Chondrocyte (in vitro differentiated cells): ENCODE results near the gene GCSAM. TPM values are rescaled to one million over a fixed set of nuclear protein-coding genes. Genes with fewer than 3 reads are reported as not detected.
"Not testable (repeated sequence)": the region's sequence is repeated elsewhere in the genome, so short reads cannot be mapped to it uniquely, and the experiment has no call there.

Source experiments
- DNase-seq: peaks from one replicate; pipeline ENCODE4 v3.0.0; 2021; ENCODE audit warnings: mixed read lengths, low spot score
- H3K27ac Mint-ChIP-seq: one replicate; pipeline ENCODE4 v1.8.0; 2021; ENCODE audit warnings: mild to moderate bottlenecking, moderate library complexity, mixed read lengths; ENCODE audit not compliant: unreplicated experiment
- H3K27me3 Mint-ChIP-seq: 2 replicates; pipeline ENCODE4 v1.8.0; 2021; ENCODE audit warnings: low read depth, mixed read lengths
- H3K36me3 Mint-ChIP-seq: 2 replicates; pipeline ENCODE4 v1.8.0; 2021; ENCODE audit warnings: low read depth, mixed read lengths
- H3K4me1 Mint-ChIP-seq: 2 replicates; pipeline ENCODE4 v1.8.0; 2021; ENCODE audit warnings: low read depth, mild to moderate bottlenecking, mixed read lengths
- H3K4me3 Mint-ChIP-seq: one replicate; pipeline ENCODE4 v1.8.0; 2021; ENCODE audit warnings: mild to moderate bottlenecking, moderate library complexity, mixed read lengths; ENCODE audit not compliant: unreplicated experiment
- H3K9me3 Mint-ChIP-seq: 2 replicates; pipeline ENCODE4 v1.8.0; 2021; ENCODE audit warnings: low read depth, mixed read lengths
- microRNA-seq: library from miRNA; unstranded; fragments of <30 nt; microRNA quantifications from one replicate; pipeline ENCODE4 v1.2.0, GENCODE V29; 2020; ENCODE audit warnings: borderline number of aligned reads
- total RNA-seq: library from RNA; stranded (reverse); gene quantifications from 3 replicates; pipeline ENCODE4 v1.2.1, GENCODE V29; 2021
- TF ChIP-seq, protein P1 (sequence below): fragments of 200-600 bp; sonication (generic); IDR thresholded peaks from 2 replicates; pipeline ENCODE4 v1.5.0; 2021; ENCODE audit warnings: antibody characterized with exemption, mild to moderate bottlenecking, moderate library complexity

The GCSAM gene
- total RNA-seq, 1 donor from 2014 or later = not detected

DNA sequence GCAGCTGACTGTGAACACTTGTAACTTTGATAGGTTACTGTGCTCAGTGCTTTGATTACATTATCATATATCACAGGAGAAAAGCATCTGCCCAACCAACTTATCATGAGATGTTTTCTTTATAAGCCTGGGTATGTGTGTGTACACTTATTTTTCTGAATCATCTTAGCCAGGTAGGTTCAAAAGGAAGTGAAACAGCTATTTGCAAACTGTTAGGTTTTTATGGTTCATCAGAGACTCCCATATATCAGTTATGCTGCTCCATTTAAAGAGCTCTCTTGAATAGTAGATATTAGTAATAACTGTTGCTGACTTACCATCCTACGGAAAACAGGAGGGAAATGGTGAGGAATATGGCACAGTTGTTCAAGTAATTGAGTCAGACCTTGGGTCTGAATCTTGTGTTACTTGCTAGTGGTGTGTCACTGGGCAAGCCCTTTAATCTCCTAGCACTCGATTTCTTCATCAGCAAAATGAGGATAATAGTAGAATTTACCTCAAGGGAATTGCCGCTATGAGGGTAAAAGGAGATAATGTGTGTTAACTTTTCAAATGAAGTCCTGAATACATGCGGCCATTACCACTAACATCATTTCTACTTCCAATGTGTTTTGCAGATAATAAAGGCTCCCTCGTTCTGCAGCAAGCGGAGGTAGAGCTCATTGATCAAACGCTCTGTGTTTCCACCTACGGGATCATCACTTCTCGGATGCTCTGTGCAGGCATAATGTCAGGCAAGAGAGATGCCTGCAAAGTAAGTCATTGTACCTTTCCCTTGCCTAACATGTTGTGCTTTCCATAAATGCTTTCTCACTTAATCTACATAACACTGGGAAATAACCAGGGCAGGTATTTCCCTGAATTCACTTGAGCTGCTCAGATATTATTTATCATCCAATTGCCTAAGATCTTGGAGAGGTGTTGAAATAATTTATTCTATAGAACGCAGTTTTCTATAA, 54.6 kb downstream of the GCSAM start:
- H3K4me1 Mint-ChIP-seq = peaks cover 19% of the 10 kb centered on the region
- no peaks in the 10 kb centered on the region for H3K36me3 Mint-ChIP-seq
- H3K4me3 Mint-ChIP-seq = no peak overlapping the region
- TF ChIP-seq, protein P1, sequence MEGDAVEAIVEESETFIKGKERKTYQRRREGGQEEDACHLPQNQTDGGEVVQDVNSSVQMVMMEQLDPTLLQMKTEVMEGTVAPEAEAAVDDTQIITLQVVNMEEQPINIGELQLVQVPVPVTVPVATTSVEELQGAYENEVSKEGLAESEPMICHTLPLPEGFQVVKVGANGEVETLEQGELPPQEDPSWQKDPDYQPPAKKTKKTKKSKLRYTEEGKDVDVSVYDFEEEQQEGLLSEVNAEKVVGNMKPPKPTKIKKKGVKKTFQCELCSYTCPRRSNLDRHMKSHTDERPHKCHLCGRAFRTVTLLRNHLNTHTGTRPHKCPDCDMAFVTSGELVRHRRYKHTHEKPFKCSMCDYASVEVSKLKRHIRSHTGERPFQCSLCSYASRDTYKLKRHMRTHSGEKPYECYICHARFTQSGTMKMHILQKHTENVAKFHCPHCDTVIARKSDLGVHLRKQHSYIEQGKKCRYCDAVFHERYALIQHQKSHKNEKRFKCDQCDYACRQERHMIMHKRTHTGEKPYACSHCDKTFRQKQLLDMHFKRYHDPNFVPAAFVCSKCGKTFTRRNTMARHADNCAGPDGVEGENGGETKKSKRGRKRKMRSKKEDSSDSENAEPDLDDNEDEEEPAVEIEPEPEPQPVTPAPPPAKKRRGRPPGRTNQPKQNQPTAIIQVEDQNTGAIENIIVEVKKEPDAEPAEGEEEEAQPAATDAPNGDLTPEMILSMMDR = no peak
- DNase-seq = no peak
- H3K27me3 Mint-ChIP-seq = no peaks in the 10 kb centered on the region
- no peak overlapping the region for H3K27ac Mint-ChIP-seq
- no peaks in the 10 kb centered on the region for H3K9me3 Mint-ChIP-seq

DNA sequence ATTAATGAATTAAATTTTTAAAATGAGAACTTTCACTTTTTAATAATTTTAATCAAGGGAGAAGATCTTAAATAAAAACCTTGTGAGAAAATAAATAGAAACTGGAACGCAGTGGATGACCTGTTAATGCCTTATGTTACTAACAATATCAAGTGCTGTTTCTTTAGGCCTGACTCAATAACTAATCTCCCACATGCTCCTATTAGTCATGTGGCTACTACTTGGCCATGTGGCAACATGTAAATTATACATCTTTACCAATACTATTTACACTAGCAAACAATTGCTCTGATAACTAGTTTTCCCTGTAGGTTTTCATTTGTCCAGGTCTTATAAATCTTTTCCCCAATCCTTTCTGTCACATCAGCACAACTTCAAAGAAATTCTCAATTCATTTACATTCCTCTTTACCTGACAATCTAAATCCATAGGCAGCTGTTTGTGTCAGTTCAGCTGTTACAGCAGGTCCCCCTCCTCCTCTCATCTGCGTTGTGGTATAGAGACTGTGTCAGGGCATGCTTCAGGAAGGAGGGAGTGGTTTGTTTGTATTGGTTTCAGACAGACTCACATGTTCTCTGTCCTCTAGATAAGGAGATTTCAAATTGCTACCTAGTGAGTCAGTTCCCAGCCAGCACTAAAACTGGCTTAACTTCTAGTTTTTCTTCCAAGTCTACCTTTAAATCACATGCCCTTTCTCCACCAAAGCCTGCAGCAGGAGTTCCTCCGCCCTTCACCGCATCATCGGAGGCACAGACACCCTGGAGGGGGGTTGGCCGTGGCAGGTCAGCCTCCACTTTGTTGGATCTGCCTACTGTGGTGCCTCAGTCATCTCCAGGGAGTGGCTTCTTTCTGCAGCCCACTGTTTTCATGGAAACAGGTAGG, 58.2 kb downstream of the GCSAM start:
- no peak for DNase-seq
- Mint-ChIP-seq H3K4me1 (peaks cover 19% of the 10 kb centered on the region), H3K9me3 (peaks cover 5% of the 10 kb centered on the region), H3K27me3 (peaks cover 3% of the 10 kb centered on the region), H3K27ac (peak overlapping the region; percentile 89), H3K4me3 (peak overlapping the region; percentile 23), H3K36me3 (peaks cover 4% of the 10 kb centered on the region)
- TF ChIP-seq, protein P1 = no peak

DNA sequence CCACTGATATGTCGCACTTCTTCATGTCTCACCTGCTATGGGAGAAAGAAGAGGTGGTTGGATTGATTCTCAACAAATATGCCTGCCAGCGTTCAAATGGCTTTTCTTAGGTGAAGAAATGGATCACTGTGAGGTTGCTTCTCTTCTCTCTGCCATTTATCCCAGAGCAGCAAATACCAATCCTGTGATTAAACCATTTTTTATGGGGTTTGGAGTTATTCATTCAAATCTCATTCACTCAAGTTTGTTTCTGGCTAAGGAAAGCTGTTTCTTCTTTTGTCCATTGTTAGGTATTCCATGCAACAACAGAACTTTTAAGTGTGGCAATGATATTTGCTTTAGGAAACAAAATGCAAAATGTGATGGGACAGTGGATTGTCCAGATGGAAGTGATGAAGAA, 59.0 kb downstream of the GCSAM start:
- no peak for DNase-seq
- Mint-ChIP-seq H3K36me3 (peaks cover 4% of the 10 kb centered on the region), H3K27me3 (peaks cover 7% of the 10 kb centered on the region), H3K4me3 (no peak overlapping the region), H3K9me3 (peaks cover 5% of the 10 kb centered on the region), H3K27ac (no peak overlapping the region), H3K4me1 (peaks cover 19% of the 10 kb centered on the region)
- TF ChIP-seq, protein P1 = no peak

DNA sequence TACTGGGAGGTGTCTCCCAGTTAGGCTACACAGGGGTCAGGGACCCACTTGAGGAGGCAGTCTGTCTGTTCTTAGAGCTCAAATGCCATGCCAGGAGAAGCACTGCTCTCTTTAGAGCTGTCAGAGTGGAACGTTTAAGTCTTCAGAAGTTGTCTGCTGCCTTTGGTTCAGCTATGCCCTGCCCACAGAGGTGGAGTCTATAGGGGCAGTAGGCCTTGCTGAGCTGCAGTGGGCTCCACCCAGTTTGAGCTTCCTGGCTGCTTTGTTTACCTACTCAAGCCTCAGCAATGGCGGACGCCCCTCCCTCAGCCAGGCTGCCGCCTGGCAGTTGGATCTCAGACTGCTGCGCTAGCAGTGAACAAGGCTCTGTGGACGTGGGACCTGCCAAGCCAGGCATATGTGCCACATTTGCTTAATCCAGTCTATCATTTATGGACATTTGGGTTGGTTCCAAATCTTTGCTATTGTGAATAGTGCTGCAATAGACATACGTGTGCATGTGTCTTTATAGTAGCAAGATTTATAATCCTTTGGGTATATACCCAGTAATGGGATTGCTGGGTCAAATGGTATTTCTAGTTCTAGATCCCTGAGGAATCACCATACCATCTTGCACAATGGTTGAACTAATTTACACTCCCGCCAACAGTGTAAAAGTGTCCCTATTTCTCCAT, 60.5 kb downstream of the GCSAM start:
- DNase-seq, H3K36me3 Mint-ChIP-seq, H3K9me3 Mint-ChIP-seq, H3K27ac Mint-ChIP-seq, H3K4me3 Mint-ChIP-seq, H3K27me3 Mint-ChIP-seq: not testable (repeated sequence)
- peaks cover 19% of the 10 kb centered on the region for H3K4me1 Mint-ChIP-seq

Small RNAs within 50 kb of the gene (microRNA-seq; reads per million reads assigned to microRNA genes)
- gene MIR567 = not detected

Other genes with a start within 250 kb of the GCSAM start
- 26.3 to 35.5 TPM (median 26.5 TPM) in 3 replicates for gene ABHD10, start 154.2 kb downstream of the GCSAM start, total RNA-seq
- not detected in 3 replicates for gene TAGLN3, start 134.3 kb downstream of the GCSAM start, total RNA-seq
- gene TMPRSS7, start 98.5 kb downstream of the GCSAM start, total RNA-seq = not detected in 3 replicates
- 2.1 to 5.8 TPM (median 4.3 TPM) in 3 replicates for gene C3orf52, start 46.9 kb downstream of the GCSAM start, total RNA-seq
- gene SLC9C1, start 161.0 kb upstream of the GCSAM start, total RNA-seq = 0.07 TPM in 1 of 3 replicates, not detected in the others
- 1.7 to 1.8 TPM in 2 of 3 replicates, not detected in the other for gene CD200, start 199.9 kb upstream of the GCSAM start, total RNA-seq